ENCODE results near the gene PIP5K1C.

Gene PIP5K1C

DNA sequence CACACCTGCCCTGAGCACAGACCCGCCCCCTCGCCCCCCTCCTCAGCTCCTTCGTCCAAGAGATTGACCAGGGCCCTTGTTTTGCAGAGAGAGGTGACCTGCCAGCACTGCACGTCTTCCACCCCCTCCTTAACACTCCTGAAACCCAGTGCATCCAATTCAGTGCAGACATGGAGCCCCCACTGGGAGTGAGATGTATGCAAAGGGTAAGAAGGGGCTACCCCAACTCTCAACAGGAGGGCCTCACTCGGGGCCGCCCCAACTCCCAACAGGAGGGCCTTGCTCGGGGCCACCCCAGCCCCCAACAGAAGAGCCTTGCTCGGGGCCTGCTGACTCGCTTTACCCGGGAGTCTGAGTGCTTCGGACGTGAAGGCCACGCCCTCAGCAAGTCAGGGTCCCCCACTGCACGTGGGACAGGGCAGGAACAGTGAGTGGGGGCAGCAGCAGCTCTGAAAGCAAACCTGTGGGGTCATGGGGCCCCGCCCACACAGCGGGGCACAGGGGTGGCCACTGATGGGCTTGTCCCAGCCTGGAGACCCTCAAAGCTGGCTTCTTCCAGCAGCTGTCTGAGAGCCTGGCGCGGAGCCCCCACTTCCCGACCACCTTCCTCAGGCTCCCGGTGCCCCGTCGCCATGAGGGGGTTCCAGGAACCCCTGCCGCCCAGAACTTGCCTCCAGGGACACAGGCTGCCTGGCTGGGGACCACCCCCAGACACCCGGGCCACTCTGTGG is 79.3 kb downstream of the PIP5K1C start:
- intact Hi-C loops (cut with DNase I) = loop anchor here (5.0 kb wide), 1 partner anchor 44 kb away; no protein-coding TSS in a partner anchor
- peak in 1 of 42 donors; percentile 2 for DNase-seq

- peak in 1 of 42 donors; percentile 2 for DNase-seq
- intact Hi-C loops (cut with DNase I) = loop anchor here (5.0 kb wide), 1 partner anchor 43 kb away; no protein-coding TSS in a partner anchor
Observed at GRCh38 chr19:3620145-3620816, 80.0 kb downstream of the PIP5K1C start.

DNA sequence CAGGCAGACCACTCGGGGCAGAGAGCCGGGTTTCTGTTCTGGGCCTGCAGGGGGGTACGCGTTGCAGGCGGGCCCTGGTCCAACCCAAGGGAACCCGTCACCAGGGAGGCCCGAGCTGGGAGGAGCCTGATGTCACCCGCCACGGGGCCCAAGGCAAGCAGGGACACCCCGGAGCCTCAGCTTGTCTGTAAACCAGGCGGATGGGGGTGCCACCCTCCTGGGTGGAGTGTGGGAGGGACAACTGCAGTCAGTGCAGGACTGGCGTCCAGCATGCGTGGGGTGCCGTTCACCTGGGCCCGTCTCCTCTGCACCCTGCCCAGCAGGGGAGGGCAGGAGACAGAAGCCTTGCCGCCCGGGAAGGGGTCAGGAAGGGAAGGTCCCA is 80.6 kb downstream of the PIP5K1C start:
- intact Hi-C loops (cut with DNase I) = loop anchor here (5.0 kb wide), 2 partner anchors 42 to 72 kb away; no protein-coding TSS in a partner anchor
- DNase-seq = no peak

- no peak for DNase-seq
- intact Hi-C loops (cut with DNase I) = loop anchor here (5.0 kb wide), 1 partner anchor 72 kb away; no protein-coding TSS in a partner anchor
Observed at GRCh38 chr19:3618811-3619630, 81.2 kb downstream of the PIP5K1C start.

DNA sequence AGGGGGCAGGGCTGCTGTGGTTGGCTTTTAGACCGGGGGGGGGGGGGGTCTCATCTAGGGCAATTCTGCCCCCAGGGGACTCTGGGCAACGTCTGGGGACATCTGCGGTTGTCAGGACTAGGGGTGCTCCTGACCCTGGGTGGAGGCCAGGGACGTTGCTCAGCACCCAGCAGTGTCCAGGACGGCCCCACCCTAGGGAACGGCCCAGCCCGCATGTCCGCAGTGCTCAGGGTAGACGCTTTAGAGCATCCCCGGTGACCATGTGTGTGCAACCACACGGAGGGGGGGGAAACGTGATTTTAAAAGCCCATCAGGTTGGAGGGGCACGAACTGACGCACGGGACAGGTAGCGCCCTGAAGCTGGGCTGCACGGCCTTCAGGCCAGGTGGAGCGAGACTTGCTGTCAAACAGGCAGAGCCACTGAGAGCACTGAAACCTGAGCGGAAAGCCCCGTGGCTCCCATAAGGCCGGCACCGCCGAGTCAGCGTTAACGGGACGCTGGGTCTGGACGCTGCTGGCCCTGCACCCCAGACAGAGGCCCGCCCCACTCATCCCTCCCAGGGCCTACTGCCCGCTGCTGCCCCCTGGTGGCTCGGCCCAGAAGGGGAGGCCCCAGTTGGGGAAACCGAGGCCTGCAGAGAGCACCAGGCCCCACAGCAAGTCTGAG is 82.0 kb downstream of the PIP5K1C start:
- intact Hi-C loops (cut with DNase I) = loop anchor here (5.0 kb wide), 1 partner anchor 71 kb away; no protein-coding TSS in a partner anchor
- DNase-seq = peak in 41 of 42 donors; percentile 29 to 86 (median 63)

DNA sequence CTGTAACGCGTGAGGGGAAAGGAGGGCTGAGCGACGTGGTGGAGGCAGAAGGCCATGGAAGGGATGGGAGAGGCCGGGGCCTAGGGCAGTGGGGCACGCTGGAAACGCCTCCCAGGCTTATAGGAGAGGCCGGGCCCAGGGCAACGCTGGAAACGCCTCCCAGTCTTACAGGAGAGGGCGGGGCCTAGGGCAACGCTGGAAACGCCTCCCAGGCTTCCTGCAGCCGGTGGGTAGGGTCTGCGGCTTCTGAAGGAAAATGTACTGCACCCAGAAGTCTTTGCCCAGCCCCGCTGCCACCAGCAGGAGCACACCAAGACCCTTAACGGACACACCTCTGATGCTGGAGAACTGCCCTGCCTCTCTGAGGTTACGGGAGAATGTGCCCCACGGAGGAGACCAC is 82.8 kb downstream of the PIP5K1C start:
- intact Hi-C loops (cut with DNase I) = loop anchor here (5.0 kb wide), 1 partner anchor 70 kb away; no protein-coding TSS in a partner anchor

GRCh38 chr19:3615524-3616135 is 84.6 kb downstream of the PIP5K1C start:
- intact Hi-C loops (cut with DNase I) = loop anchor here (5.0 kb wide), 1 partner anchor 68 kb away; no protein-coding TSS in a partner anchor
- DNase-seq = no peak

More for the DNA sequence above, 82.8 kb downstream of the PIP5K1C start:
- DNase-seq = no peak

- intact Hi-C loops (cut with DNase I) = loop anchor here (5.0 kb wide), 1 partner anchor 68 kb away; no protein-coding TSS in a partner anchor
- DNase-seq = no peak
Observed at GRCh38 chr19:3614858-3615505, 85.3 kb downstream of the PIP5K1C start.

DNA sequence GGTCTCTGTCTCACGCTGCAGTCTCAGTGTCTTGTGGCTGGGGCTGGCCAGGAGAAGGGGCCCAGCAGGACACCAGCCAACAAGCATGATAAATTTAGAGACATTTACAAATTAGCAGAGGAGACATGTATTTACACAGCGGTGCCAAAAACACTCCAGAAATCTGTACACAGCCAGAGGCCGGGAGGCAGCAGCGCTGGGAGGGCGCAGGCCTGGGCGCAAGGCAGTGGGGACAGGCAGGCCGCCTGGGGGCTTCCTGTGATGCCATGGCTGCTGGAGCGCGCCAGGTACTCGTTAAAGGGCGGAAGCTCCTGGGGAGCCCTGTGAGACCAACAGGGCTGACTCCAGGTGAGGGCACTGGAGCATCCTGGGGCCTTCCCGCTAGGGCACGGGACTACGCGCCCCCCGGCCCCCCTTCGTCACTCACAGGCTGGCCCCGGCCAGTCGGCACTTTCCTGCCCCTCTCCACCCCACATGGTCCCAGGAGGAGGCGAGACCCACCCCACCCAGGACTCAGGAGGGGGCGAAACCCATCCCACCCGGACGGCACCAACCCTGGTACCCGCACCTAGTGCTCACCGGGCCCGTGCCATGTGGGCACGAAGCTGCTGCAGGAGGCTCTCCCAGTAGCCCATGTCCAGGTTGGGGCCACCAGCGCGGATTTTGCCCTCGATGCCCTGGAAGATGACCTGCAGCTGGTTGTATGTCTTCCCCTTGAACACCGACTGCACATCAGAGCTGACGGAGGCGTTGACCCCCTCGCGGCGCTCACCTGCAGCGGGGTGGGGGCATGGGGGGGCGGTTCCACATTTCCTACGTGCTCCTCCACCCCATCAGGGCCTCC is 86.2 kb downstream of the PIP5K1C start:
- DNase-seq = no peak
- intact Hi-C loops (cut with DNase I) = no loop called here

DNA sequence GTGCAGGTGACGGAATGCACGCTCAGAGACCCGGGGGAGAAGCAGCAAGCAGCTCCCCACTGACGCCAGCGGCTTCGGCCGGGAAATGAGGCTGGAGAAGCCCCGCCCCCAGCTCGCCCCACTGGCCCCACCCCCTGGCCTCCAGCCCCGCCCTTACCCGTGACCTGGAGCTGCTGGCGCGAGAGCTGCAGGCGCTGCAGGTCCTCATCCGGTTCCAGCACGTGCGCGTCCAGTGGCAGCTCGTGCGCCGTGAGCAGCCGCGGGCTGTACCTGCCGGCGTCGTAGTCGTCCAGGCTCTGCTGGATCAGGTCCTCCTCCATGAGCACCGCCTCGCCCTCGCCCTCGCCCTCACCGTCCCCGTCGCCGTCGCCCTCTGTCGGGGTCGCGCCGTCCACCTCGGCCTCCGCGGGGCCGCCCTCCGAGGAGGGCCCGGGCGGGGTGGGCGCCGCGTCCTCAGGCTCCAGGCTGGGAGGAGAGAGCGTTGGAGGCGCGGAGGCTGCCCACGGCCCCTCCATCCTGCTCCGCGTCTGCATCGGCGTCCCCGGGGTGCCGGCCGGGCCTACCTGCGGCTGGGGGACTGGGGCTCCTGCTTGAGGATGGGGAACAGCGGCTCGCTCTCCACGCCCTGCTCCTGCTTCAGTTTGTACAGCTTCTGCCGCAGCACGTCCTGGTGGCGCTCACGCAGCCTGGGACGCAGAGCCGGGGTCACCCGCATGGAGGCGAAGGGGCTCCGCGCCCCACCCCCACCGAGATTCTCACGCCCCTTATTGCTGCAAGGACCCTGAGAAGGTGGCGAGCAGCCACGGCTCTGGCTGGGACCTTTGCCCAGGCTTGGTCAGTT is 87.1 kb downstream of the PIP5K1C start:
- no peak for DNase-seq
- intact Hi-C loops (cut with DNase I) = no loop called here

DNA sequence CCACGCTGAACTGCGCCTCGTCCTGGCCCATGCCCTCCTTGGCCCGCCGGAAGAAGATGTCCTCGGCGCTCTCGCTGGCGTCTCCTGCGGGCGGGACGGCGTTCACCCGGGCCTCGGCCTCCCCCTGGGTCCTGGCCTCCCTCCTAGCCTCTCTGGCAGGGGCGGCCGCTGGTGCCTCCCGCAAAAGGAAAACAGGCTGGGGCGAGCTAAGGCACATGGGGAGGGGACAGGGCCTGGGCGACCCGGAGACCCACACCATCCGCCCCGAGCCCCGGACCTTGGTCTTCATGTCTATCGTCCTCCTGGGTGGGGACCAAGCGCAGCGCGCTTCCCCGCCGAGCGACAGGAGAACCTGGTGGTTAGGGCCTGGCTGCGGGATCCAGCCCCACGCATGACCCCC is 87.9 kb downstream of the PIP5K1C start:
- no peak for DNase-seq
- intact Hi-C loops (cut with DNase I) = no loop called here

- intact Hi-C loops (cut with DNase I) = no loop called here
- DNase-seq = no peak
Observed at GRCh38 chr19:3611841-3612240, 88.4 kb downstream of the PIP5K1C start.

DNA sequence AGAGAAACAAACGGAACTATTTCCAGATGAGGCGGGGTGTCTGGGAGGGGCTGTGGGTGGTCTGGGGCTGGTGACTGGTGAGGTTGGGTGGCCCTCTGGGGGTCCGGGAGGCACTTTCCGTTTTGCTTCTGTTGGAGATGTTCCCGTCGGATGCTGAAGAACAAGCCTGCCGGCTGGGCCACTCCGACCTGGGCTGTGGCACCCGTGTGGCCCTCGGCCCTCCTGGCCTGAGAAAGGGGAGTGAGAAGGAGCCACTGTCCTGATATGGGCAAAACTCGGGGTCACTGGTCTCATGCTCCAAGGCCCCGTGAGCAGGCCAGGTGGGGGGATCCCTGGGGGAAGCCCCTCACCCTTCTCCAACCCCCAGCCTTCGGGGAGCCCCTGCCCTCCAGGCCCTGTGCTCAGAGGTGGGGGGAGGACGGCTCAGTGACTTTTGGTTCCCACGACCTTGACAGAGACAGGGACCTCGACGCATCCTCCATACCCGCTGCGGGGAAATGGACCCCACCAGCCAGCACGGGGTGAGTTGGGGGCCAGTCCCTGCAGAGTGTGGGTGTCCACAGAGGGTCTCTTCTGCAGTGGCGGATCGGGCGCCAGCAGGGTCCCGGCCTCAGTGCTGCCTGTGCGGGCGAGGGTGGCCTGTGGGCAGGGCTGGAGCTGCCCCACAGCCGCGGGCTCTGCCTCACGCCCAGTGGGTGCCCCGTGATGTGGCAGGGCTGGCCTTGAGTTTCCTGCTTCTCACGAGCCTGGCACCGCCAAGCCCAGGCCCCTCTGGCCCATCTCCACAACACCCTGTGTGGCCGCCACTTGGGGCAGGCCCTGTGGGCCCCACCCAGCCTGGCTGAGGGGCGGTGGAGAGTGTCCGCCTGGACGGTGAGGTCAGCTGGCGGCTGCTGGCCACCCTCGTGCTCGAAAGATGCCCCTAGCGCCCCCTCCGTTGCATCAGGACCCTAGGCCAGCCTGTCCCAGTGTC is 89.2 kb downstream of the PIP5K1C start:
- intact Hi-C loops (cut with DNase I) = no loop called here
- no peak for DNase-seq

DNA sequence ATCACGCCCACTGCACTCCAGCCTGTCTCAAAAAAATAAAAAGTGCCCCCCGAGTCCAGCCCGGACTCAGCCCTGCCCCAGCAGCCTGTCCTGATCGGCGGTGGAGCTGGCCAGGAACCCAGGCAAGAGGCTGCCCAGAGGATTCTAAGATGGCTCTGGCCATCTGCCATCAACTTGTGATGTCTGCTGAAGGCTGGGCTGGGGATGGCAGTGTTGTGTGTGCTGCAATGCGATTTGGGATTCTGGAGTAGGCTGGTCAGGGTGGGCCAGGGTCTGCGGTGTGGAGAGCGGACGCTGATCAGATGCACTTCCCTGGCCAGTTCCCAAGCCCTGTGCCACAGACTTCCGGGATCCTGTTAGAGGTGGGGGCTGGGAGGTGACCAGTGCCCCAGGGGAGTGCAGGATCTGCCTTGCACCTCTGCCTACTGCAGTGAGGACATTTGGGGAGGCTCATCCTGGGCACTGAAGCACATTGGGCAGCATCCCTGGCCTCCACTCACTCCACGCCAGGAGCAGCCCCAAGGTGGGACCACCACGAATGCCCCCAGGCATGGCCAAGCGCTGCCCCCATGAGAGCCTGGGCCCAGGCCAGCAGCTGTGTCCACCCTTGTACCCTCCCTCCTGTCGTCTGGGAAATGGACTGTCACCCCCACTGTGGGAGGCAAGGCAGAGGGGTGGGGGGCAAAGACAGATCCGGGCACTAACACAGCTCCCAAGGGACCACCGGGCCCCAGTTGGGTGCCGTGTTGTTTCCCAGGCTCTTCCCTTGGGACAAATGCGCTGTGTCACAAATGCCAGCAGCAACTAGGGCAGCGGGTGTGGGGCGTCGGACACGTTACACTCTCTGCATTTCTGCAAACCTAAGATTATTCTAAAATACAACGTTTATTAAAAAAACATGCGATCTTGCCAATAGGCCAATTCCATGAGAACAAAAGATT is 90.2 kb downstream of the PIP5K1C start:
- intact Hi-C loops (cut with DNase I) = no loop called here
- DNase-seq = peak in 1 of 42 donors; percentile 11
